Measurements from ENCODE around the gene CIC. TPM values are rescaled to one million over a fixed set of nuclear protein-coding genes. Genes with fewer than 3 reads are reported as not detected.

CIC gene
- total and polyA plus RNA-seq, 9 of the 15 experiments (the other 6 are each of a cell fraction or from before 2014, with no cell fraction given): 0.07 to 44.7 (median 8.6) TPM

DNA sequence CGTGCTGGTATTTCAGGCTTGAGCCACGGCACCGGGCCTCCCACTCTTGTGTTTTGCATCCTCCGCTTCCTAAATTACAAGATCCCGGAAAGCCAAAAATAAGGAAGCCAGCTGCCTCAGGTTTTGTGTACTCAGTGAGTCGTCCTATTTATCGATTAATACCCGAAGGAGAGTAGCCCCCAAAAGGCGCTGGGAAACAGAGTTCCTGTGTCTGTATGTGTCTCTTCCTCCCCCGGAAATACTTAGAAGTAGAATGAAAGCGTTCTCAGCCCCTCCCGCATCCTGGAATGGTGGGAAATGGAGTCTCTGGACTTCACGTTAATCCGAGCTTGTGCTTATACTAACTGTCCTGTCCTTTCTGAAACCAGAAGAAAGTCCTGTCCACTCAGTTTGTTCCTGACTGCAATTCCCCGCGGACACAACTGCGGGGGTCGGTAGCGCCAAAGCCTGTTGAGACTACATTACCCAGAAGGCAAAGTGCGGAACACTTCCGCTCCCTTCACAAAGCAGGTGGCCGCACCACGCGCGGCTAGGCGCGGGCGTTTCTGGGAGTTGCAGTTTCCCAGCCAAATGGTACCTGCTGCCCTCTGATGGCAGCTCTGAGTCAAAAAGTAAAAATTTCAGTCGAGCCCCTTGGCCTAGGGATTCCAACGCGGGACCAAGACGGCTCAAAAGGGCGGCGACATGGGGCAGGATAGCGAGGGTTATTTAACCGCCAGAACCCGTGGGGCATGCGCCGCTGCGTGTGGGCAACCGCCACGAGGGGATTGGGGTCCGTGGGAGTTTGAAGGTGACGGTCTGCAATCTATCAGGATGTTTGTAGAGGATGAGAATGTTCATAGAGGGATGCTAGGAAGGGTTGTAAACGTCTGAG, 24.5 kb upstream of the CIC start (continued):
- no peak for TF ChIP-seq THRA (IDR thresholded peaks at IDR 0.05)
- TF ChIP-seq, protein P1, sequence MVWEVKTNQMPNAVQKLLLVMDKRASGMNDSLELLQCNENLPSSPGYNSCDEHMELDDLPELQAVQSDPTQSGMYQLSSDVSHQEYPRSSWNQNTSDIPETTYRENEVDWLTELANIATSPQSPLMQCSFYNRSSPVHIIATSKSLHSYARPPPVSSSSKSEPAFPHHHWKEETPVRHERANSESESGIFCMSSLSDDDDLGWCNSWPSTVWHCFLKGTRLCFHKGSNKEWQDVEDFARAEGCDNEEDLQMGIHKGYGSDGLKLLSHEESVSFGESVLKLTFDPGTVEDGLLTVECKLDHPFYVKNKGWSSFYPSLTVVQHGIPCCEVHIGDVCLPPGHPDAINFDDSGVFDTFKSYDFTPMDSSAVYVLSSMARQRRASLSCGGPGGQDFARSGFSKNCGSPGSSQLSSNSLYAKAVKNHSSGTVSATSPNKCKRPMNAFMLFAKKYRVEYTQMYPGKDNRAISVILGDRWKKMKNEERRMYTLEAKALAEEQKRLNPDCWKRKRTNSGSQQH (CRISPR knock-in tag; IDR thresholded peaks at IDR 0.05): 0 out of 2 replicates have a peak, but pooled peaks have one; percentile 72
- TF ChIP-seq ZNF3 (CRISPR knock-in tag; IDR thresholded peaks at IDR 0.05): no peak; the same call in 1 of the 2 replicates
- no peak for TF ChIP-seq RUNX1 (IDR thresholded peaks at IDR 0.05; ENCODE audit: low read depth)
- TF ChIP-seq ZBTB26 (CRISPR knock-in tag; IDR thresholded peaks at IDR 0.05): 0 out of 2 replicates have a peak, but pooled peaks have one; percentile 36
- TF ChIP-seq TAL1 (IDR thresholded peaks at IDR 0.05): no peak
- peak; percentile 58; the same call in 1 of the 2 replicates for TF ChIP-seq NR4A1 (CRISPR knock-in tag; IDR thresholded peaks at IDR 0.05)
- no peak for TF ChIP-seq NR4A1 (tag; IDR thresholded peaks at IDR 0.05)
- 0 out of 2 replicates have a peak, but pooled peaks have one; percentile 21 for TF ChIP-seq ARID3A (IDR thresholded peaks at IDR 0.05; ENCODE audit: borderline replicate concordance, low read depth, low read length)
- TF ChIP-seq SLC30A9 (CRISPR knock-in tag; IDR thresholded peaks at IDR 0.05): no peak
- TF ChIP-seq TCFL5 (CRISPR knock-in tag; conservative IDR thresholded peaks at IDR 0.05): 0 out of 2 replicates have a peak, but pooled peaks have one; percentile 34
- no peak for TF ChIP-seq ETS2 (tag; IDR thresholded peaks at IDR 0.05; ENCODE audit: borderline replicate concordance, poor library complexity, severe bottlenecking)
- TF ChIP-seq ZMIZ1 (IDR thresholded peaks at IDR 0.05; ENCODE audit: low read depth in 2 of 2, low read length in 2 of 2): peak; percentile 48 to 55; a peak in 1 of 4 replicates
- peak; percentile 78 for TF ChIP-seq MAX (CRISPR knock-in tag; IDR thresholded peaks at IDR 0.05)
- peak in 1 of 3 experiments; percentile 55 for TF ChIP-seq YY1 (IDR thresholded peaks at IDR 0.05; ENCODE audit: borderline replicate concordance in 1 of 3, control insufficient read depth in 1 of 3, extremely low read depth in 1 of 3, insufficient read depth in 3 of 3, insufficient read length in 1 of 3, insufficient replicate concordance in 2 of 3, low read depth in 1 of 3, low read length in 2 of 3)
